Left colon (tissue), 2 donors: ENCODE results near the gene ACOX3. TPM values are rescaled to one million over a fixed set of nuclear protein-coding genes. Genes with fewer than 3 reads are reported as not detected.

Experiments used
- ATAC-seq: fragments of 200-7000 bp; cut with Tn5 transposase; one replicate; pipeline ENCODE4 v1.9.1; 2020; ENCODE audit warnings: mild to moderate bottlenecking, moderate library complexity
- DNase-seq, 2 donors: peaks; one replicate each; pipeline ENCODE4 v3.0.0-alpha.2; 2020
- intact Hi-C, 2 donors: fragments of 100-400 bp; cut with DNase I in 1 of 2; cut with micrococcal nuclease in 1 of 2; formaldehyde crosslinking; loops; one replicate each; pipeline versions ENCODE4 v1.11.2 to v1.14.0; 2022; cut with DNase I, micrococcal nuclease
- total RNA-seq, 2 donors: library from RNA; stranded (reverse); fragmentation: NEBNext Ultra II Directional; extraction: Animal tissue kit (Norgen Biotek cat#: 25700); gene quantifications; one replicate each; pipeline ENCODE4 v1.2.1, GENCODE V29; 2021
- donor health status: DM: no; HTN: no; CAD: no.
- donor health status: DM: yes; HTN: yes; CAD: no.

Gene ACOX3
- total RNA-seq, 2 donors from 2014 or later, result 25.9 to 29.7 TPM

- intact Hi-C loops, result no loop called here
- ATAC-seq, result no peak
- no peak for DNase-seq
Measured at GRCh38 chr4:8383016-8383415, 57.5 kb downstream of the ACOX3 start.

- no peak for DNase-seq
- intact Hi-C loops, result no loop called here
- no peak for ATAC-seq
Measured at GRCh38 chr4:8381814-8382581, 58.5 kb downstream of the ACOX3 start.

- DNase-seq (no peak), ATAC-seq (no peak)
- intact Hi-C loops, result no loop called here
Measured at GRCh38 chr4:8380511-8381415, 59.8 kb downstream of the ACOX3 start.

GRCh38 chr4:8379771-8380170, 60.8 kb downstream of the ACOX3 start:
- ATAC-seq, result no peak
- no peak for DNase-seq
- intact Hi-C loops, result no loop called here

- no peak for ATAC-seq
- no peak for DNase-seq
- intact Hi-C loops, result no loop called here
Measured at GRCh38 chr4:8379281-8379680, 61.2 kb downstream of the ACOX3 start.

- intact Hi-C loops, result no loop called here
- DNase-seq, result no peak
Measured at GRCh38 chr4:8378776-8379175, 61.7 kb downstream of the ACOX3 start.

GRCh38 chr4:8378101-8378724, 62.3 kb downstream of the ACOX3 start:
- intact Hi-C loops, result no loop called here
- ATAC-seq (no peak), DNase-seq (no peak)

More at GRCh38 chr4:8378776-8379175, 61.7 kb downstream of the ACOX3 start:
- no peak for ATAC-seq

GRCh38 chr4:8377103-8378075, 63.1 kb downstream of the ACOX3 start:
- intact Hi-C loops, result no loop called here
- ATAC-seq (no peak), DNase-seq (no peak)

- DNase-seq, result no peak
- peak; percentile 14 for ATAC-seq
- intact Hi-C loops, result no loop called here
Measured at GRCh38 chr4:8376361-8377102, 64.0 kb downstream of the ACOX3 start.

GRCh38 chr4:8374851-8375649, 65.5 kb downstream of the ACOX3 start:
- intact Hi-C loops, result no loop called here
- ATAC-seq, result no peak
- DNase-seq, result no peak

GRCh38 chr4:8373973-8374545, 66.5 kb downstream of the ACOX3 start:
- ATAC-seq, result no peak
- no peak for DNase-seq
- intact Hi-C loops, result no loop called here

GRCh38 chr4:8373270-8373972, 67.1 kb downstream of the ACOX3 start:
- DNase-seq (no peak), ATAC-seq (no peak)
- intact Hi-C loops, result no loop called here

GRCh38 chr4:8372506-8372905, 68.0 kb downstream of the ACOX3 start:
- no peak for ATAC-seq
- intact Hi-C loops, result no loop called here
- no peak for DNase-seq

- no peak for DNase-seq
- no peak for ATAC-seq
- intact Hi-C loops, result no loop called here
Measured at GRCh38 chr4:8371596-8371995, 68.9 kb downstream of the ACOX3 start.

GRCh38 chr4:8370835-8371595, 69.5 kb downstream of the ACOX3 start:
- no peak for ATAC-seq
- peak in 1 of 2 donors; percentile 48 for DNase-seq
- intact Hi-C loops, result no loop called here
